GM21529 (cell line): ENCODE measurements around the gene HMX1.

Source experiments
- ATAC-seq: cut with Tn5 transposase; IDR thresholded peaks from one replicate; pipeline ENCODE4 v1.9.1; 2021; ENCODE audit not compliant: unreplicated experiment

Gene HMX1

DNA sequence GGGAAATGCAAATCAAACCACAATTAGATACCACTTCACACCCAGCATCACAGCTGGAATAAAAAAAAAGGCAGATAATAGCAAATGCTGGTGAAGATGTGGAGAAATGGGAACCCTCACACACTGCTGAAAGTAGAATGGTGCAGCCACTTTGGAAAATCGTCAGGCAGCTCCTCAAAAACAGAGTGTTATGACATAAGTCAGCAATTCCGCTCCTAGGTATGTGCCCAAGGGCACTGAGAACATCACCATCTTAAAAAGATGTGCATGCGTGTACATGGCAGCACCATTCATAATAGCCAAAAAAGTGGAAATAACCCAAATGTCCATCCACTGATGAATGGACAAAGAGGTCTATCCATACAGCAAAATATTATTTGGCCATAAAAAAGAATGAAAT, 28.0 kb downstream of the HMX1 start:
- no peak for ATAC-seq

- no peak for ATAC-seq
Measured at GRCh38 chr4:8842614-8843013, 29.0 kb downstream of the HMX1 start.

DNA sequence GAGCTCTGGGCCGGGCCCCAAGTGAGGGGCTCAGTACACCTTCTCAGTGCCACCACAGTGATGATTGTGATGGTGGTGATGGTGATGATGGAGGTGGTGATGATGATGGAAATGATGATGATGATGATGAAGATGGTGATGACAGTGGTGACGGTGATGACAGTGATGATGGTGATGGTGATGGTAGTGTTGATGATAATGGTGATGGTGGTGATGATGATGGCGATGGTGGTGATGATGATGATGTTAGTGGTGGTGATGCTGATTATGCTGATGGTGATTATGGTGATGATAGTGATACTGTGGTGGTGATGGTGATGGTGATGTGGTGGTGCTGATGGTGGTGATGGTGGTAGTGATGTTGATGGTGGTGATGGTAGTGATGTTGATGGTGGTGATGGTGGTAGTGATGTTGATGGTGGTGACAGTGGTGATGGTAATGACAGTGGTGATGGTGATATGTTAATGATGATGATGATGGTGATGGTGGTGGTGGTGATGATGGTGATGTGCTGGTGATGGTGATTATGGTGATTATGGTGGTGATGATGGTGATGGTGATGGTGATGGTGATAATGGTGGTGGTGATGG, 29.9 kb downstream of the HMX1 start:
- ATAC-seq: no peak

- no peak for ATAC-seq
Measured at GRCh38 chr4:8840816-8841455, 30.7 kb downstream of the HMX1 start.

DNA sequence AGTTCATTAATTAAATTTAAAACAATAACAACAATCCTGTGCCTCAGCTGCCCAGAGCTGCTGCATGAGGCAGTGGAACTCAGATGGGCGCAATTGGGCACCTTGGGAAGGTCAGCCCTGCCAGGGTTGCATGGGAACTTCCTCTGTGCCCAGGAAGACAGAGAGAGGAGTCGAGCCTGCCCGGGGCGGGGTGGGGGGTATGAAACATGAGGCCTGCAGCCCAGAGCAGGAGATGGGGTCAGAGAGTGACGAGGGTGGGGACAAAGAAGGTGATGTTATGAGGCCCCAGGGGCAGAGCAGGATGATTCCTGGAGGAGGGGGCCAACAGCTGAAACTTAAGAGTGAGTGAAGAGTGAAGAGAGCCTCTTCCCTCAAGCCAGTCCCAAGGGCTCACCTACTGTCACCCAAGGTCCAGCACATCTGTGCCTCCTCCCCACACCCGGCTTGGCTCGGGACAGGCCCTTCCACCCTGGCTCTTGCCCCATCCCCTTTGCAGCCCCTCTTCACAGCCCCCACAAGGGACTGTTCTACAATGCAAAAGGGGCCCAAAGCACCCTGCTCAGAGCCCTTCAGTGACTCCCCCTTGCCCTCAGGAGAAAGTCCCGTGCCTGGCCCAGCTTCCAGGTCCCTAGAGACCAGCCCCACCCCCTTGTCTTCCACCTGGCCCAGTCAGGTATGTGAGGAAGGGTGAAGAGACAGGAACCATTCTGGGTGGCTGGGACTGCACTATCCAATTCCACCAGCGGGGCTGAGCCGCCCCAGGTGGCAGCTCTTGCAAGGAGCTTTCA, 31.4 kb downstream of the HMX1 start:
- no peak for ATAC-seq

DNA sequence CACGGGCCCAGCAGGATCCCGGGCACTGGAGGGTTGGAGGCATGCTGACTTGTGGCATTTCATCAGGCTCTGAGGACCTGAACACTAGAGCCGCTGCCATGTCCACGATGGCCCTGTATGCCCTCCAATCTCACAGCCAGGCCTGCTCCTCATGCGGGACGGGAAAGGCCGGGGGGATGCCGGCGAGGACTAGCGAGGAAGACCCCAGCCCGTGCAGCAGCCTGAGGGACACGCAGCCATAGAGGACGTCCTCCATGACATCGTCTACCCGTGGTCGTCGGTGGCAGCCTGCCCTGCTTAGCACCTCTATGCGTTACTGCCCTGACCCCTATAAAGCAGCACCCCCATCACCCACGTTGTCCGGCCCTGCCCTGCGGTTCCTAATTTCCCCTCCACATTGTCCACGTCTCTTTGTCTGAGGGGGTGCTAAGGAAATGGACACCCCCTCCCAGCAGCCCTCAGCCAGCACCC, 32.6 kb downstream of the HMX1 start:
- no peak for ATAC-seq

- no peak for ATAC-seq
Measured at GRCh38 chr4:8838296-8838960, 33.2 kb downstream of the HMX1 start.

- no peak for ATAC-seq
Measured at GRCh38 chr4:8837181-8837841, 34.3 kb downstream of the HMX1 start.

- ATAC-seq: no peak
Measured at GRCh38 chr4:8836664-8837171, 34.9 kb downstream of the HMX1 start.

GRCh38 chr4:8835521-8836365, 35.9 kb downstream of the HMX1 start:
- ATAC-seq: no peak

DNA sequence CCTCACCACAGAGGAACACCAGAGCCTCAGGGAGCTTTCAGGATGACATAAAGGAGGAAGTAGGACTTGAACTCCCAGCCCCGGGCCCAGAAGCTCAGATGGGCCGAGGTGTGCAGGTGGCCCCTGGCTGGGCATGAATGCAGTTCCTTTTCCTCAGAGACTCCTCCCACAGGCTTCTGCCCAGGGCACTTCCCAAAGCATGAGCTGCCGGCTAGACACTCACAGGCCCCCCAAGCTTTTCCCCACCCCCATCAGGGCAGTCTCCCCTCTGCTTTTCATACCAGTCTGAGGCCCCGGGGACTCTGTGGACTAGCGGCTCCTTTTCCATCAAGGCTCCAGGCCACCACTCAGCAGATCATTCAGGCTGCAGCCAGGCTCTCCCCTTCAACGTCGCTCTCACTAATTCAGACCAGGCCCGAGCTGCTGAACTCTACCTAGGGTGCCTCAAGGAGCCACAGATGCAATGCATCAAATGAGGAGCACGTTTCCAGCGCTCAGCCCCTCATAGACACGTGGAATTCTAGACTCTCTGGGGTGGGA, 36.9 kb downstream of the HMX1 start:
- no peak for ATAC-seq

DNA sequence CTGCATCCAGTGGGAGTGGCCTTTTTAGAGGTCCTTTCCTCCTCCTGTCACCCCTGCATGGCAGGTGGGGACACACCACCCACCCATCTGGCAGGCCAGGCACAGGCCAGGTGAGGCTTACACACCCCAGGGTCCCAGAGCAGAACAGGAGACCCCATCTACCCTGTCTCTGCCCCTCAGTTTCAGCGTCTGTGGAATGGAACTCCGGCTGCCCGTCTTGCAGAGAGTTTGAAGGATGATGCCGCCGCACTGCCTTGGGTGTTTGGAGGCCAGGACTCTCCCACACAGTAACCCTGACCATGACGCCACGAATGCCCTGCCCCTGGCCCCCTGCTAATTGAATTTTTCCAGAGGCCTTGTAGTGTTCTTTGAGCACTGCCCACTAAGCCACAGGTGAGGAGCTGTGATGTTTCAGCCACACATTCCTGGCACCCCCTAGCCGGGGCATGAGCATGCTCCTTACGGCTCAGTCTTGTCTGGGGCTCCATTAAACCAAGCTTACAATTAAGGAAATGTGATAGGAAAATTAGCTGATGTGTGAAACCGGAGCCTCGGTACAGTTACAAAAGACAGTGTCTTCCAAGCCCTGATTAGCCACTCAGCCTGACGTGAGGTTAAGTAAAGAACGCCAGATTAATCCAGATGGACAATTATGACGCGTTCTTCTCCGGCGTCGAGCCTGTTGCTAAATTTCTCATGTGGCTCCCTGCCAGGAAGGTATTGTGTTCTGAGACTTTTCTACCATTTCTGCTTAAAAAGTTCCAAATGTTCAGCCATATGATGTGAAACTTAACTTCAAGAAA, 39.3 kb downstream of the HMX1 start:
- ATAC-seq: no peak

- no peak for ATAC-seq
Measured at GRCh38 chr4:8831221-8832112, 40.2 kb downstream of the HMX1 start.

- ATAC-seq: no peak
Measured at GRCh38 chr4:8830611-8831200, 40.9 kb downstream of the HMX1 start.

DNA sequence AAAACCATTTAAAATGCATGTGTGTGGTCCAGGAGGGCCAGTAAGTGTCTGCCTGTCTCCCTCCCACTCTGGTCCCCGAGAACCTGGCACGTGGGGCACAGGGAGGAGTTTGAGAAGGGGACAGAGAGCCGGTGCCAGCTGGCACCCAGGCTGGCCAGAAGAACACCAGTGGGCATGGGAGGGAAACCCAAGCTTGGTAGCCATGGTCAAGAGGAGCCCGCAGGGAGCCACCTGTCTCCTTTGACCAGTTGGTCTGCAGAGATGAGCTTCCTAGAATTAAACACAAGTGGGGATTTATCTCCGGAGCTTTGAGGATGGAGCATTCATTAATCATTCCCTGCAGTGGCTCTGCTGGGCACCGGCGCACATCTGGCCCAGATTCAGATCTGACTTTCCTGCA, 41.6 kb downstream of the HMX1 start:
- ATAC-seq: no peak

DNA sequence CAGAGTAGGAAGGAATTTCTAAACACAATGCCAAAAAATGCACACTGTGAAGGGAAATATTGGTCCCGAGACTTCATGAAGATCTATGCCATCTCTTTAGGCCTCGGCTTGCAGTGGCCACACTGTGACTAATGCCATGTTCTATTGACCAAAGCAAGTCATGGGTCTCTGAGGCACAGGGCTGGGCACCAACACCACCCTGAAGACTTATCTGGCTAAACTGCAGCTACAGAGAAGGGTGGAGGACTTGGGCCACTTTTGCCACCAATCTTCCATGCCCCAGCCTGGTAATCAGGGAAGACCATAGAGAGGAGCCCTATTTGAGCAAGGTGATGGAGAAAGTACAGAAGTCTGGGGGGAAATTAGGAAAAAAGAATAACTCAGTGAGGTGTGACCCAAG, 42.1 kb downstream of the HMX1 start:
- no peak for ATAC-seq

DNA sequence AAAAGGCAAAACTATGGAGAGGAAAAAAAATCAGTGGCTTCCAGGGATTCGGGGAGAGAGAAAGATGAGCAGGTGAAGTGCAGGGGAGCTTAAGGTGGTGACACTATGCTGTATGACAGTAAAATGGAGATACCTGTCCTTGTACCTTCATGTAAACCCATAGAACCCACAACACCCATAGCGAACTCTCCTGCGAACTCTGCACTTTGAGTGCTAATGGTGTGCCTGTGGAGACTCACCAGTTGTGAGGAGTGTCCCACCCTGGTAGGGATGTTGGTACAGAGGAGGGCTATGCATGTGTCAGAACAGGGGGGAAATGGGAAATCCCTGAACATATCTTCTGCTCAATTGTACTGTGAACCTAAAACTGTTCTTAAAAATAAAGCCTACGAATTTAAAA, 42.8 kb downstream of the HMX1 start:
- ATAC-seq: no peak
